Right ventricle myocardium inferior (tissue), 1 donor: ENCODE data around the gene PRORP. TPM values are rescaled to one million over a fixed set of nuclear protein-coding genes. Genes with fewer than 3 reads are reported as not detected.
A peak's percentile ranks its signal among the peaks of the same experiment; 100 is the strongest.
"Not testable (repeated sequence)": the region's sequence is repeated elsewhere in the genome, so short reads cannot be mapped to it uniquely, and the experiment has no call there.

Experiments
- ATAC-seq: fragments of 200-7000 bp; cut with Tn5 transposase; one replicate; pipeline ENCODE4 v1.9.1; 2020; ENCODE audit warnings: mild to moderate bottlenecking, moderate library complexity
- DNase-seq: peaks from one replicate; pipeline ENCODE4 v3.0.0; 2021; ENCODE audit errors: missing footprints
- intact Hi-C: fragments of 100-400 bp; cut with DNase I; formaldehyde crosslinking; loops from one replicate; pipeline ENCODE4 v1.11.0; 2022
- long read RNA-seq: library from polyadenylated mRNA; unstranded; transcript quantifications from one replicate; pipeline ENCODE4 v2.0.0, GENCODE V29; 2021
- total RNA-seq: library from RNA; stranded (reverse); fragmentation: NEBNext Ultra II Directional; extraction: Animal tissue kit (Norgen Biotek cat#: 25700); gene quantifications from one replicate; pipeline ENCODE4 v1.2.1, GENCODE V29; 2021
- donor health status: DM: no; HTN: yes; CAD: no; lungs with severe emphysema.

Gene PRORP
- total RNA-seq, result 22.0 TPM
- long read RNA-seq, partial matches to known transcripts, result 7 of 15 reads
- long read RNA-seq, other reads (novel, unspliced or antisense), result 3 of 15 reads

DNA sequence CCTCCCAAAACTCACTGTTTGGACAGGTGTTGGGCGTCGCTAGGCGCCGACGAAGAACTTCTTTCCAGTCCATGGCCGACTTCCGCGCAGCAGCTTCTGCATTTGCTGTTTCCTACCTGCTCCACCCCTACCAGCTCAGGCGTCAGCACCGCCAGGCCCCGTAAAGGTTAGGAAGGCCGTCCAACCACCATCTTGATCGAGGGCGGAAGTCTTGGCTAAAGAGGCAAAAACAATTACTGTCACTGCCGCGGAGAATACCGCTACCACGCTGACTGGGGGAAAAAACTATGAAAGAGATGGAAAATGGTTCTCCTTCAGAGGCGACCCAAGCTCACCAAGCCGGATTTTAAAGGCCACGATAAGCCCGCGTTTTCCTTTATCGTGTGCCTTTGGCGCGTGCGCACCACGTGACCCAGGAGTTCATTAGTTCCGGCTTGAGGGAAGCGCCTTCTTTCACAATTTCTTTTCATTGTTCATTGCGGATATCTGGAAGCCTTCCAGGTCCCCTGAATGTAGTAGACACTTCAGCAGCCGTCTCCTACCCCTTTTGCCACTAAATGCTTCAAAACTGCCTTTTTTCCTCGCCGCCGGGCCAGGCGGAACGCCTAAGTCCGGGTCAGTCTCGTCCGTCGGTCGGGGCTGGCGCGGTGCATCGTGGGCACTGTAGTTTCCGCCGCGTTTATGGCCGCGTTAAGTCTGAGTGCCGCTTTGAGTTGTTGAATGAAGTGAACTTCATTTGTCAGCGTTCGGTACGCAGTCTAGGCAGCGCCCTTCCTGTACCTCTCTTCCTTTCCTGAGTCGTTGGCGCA, at the start of gene PRORP, which contains the start of gene PPP2R3C:
Gene PRORP, plus strand, starts transcription at position 666 of the 809 bp plus-strand sequence. CDS start 694 bp downstream, outside the sequence.
Gene PPP2R3C, minus strand, starts transcription at position 104 of the 809 bp plus-strand sequence. Its CDS starts 31 bp downstream, at position 73.
- intact Hi-C loops, result loop anchor here (2.0 to 10.0 kb wide), 5 partner anchors 75 to 703 kb away; partner anchors contain the start of genes BAZ1A, BRMS1L, FAM177A1 and NFKBIA
- ATAC-seq, result peak; percentile 97
- DNase-seq, result peak; percentile 96

DNA sequence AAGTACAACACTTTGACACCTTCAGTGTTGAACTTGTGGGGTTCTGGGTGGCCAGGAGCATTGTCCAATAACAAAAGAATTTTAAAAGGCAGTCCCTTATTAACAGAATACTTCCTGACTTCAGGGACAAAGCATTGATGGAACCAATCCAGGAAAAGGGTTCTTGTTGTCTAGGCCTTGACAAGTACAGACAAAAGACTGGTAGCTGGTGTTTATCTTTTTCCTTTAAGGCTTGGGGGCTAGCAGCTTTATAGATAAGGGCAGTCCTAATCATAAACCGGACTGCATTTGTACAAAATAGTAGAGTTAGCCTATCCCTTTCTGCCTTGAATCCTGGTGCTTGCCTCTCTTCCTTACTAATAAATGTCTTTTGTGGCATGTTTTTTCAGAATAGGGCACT, 48.9 kb upstream of the PRORP start:
- intact Hi-C loops, result no loop called here
- DNase-seq, result no peak
- ATAC-seq, result no peak

DNA sequence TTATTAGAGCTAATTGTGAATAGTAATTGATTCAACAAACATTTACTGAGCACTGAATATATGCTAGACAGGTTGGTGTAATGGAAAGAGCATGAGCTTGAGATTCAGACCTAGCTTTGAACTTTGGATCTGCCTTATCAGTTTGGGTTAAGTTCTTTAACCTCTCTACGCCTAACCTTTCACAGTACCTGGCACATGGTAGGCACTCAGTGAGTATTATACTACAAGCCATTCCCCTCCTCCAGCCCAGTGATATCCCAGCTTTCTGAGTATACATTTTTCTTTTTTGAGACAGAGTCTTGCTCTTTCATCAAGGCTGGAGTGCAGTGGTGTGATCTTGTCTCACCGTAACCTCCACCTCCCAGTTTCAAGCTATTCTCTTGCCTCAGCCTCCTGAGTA, 44.3 kb upstream of the PRORP start:
- ATAC-seq (no peak), DNase-seq (no peak)
- intact Hi-C loops, result no loop called here

- DNase-seq, result no peak
- intact Hi-C loops, result loop anchor here (10.0 kb wide), 1 partner anchor 65 kb away; no protein-coding TSS in a partner anchor
- no peak for ATAC-seq
Observed at GRCh38 chr14:35079742-35080141, 42.6 kb upstream of the PRORP start.

- intact Hi-C loops, result loop anchor here (10.0 kb wide), 1 partner anchor 69 kb away; no protein-coding TSS in a partner anchor
- no peak for DNase-seq
- ATAC-seq, result no peak
Observed at GRCh38 chr14:35083530-35084150, 38.7 kb upstream of the PRORP start.

DNA sequence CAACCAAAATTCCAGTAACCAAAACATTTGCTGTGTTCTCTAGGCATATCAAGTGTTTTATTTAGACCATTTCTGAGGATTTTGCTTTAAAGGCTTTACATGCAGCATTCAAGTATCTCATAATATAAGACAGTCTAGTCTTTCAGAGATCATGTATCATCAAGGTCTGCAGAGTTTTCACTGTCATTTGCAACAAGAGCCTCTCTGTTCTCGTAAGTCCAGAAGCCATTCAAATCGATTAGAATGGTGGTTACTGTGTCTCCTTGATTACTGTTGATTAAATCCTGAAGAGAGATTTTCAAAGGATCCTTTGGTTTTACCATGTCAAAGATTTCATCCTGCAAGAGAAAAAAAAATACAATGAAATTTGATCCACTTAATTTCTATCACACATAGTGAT, 36.9 kb upstream of the PRORP start:
- DNase-seq (no peak), ATAC-seq (no peak)
- intact Hi-C loops, result loop anchor here (10.0 kb wide), 1 partner anchor 71 kb away; no protein-coding TSS in a partner anchor

DNA sequence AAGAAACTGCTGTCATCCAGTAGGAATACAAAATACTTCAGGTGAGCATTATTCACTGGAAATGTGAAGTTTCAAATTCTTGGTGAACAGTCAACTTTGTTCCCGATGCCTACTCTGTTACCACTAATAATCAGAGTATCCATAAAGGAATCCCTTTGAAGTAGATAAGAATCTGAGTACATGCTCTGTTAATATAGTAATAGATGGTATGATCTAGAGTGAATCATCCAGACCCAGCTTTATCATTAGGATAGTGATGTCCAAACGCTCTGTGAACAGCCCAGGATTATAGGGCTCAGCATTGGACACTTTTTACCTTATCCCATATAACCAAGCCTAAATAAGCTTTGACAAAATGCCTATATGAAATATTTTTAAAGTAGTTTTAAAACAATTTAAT, 33.8 kb upstream of the PRORP start:
- intact Hi-C loops, result loop anchor here (10.0 kb wide), 1 partner anchor 74 kb away; no protein-coding TSS in a partner anchor
- DNase-seq (no peak), ATAC-seq (no peak)

- ATAC-seq, DNase-seq, intact Hi-C loops: not testable (repeated sequence)
Observed at GRCh38 chr14:35094645-35095044, 27.7 kb upstream of the PRORP start.

DNA sequence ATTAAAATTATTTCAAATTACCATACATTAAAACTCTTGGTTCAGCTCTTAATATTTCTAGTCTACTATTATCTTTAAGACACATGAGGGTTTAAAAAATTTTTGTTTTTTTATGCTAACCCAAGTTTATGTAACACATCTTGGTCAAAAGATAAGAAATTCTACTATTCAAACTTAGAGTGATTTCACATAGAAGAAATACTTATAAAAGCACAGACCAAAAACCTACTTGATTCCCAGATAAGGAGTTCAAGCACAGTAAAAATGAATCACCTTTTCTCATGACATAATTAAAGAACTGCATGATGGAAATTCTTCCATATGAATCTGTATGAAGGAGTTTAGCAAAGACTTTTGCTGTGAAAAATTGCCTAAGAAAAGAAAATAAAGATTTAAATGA, 14.5 kb upstream of the PRORP start:
- no peak for ATAC-seq
- DNase-seq, result no peak
- intact Hi-C loops, result no loop called here

- no peak for DNase-seq
- ATAC-seq, result no peak
- intact Hi-C loops, result no loop called here
Observed at GRCh38 chr14:35112641-35113040, 9.7 kb upstream of the PRORP start.

DNA sequence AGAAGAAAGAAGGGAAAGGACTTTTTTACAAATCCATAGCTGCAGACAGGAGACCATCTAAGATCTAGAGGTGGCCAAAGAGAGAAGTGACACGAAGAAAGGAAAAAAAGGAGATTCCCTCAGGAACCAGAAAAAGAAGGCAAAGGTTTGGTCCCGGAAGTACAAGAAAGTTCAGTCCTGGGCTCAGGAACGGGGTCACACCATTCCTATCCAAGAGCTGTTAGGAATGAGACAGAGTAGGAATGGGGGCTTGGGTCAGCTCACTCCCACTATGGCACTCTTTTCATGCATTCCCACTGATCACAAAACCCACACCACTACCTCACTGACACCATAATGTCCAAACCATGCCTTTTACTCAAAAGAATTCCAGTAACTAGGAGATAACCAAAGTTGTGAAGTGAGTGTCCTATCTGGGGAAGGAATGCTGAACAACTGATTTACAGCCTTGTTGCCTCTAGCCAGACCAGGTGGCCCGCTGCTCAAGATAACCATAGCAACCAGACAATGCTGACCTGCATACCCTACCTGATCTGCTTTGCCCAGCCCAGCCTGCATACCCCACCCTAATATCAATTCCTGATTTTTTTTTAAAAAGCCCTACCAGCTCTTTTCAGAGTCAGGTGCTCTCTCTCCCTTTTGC, 8.9 kb upstream of the PRORP start:
- ATAC-seq (no peak), DNase-seq (no peak)
- intact Hi-C loops, result no loop called here

GRCh38 chr14:35114036-35114435, 8.3 kb upstream of the PRORP start:
- intact Hi-C loops, result no loop called here
- DNase-seq (no peak), ATAC-seq (no peak)

GRCh38 chr14:35116242-35116641, 6.1 kb upstream of the PRORP start:
- DNase-seq (no peak), ATAC-seq (no peak)
- intact Hi-C loops, result no loop called here

DNA sequence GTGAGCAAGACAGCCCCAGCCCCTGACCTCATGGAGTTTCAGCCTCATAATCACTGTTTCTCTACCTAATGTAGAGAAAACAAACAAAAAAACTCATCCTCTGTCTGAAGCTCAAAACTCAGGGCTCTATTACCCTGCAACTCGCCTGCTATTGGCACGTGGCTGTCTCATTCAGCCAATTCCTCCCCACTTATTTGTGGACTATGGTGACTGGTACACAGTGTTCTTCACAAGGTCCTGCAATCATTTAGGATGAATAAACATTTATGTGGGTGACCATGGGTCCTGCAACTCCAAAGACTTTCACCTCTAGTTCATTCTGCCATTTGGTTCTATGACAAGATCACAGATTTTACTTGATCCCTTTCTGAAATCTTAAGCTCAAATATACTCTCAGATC, 5.2 kb upstream of the PRORP start:
- no peak for DNase-seq
- ATAC-seq, result no peak
- intact Hi-C loops, result no loop called here

- intact Hi-C loops, result loop anchor here (2.0 to 10.0 kb wide), 5 partner anchors 74 to 704 kb away; partner anchors contain the start of genes BAZ1A, BRMS1L, FAM177A1 and NFKBIA
- DNase-seq, result no peak
Observed at GRCh38 chr14:35121026-35121886, 1.1 kb upstream of the PRORP start.

GRCh38 chr14:35122696-35123387, 490 bp downstream of the PRORP start:
- intact Hi-C loops, result loop anchor here (5.0 to 10.0 kb wide), 4 partner anchors 169 to 702 kb away; partner anchors contain the start of genes BAZ1A, BRMS1L, NFKBIA and PSMA6
- DNase-seq (no peak), ATAC-seq (peak; percentile 30)

More at GRCh38 chr14:35121026-35121886, 1.1 kb upstream of the PRORP start:
- no peak for ATAC-seq

DNA sequence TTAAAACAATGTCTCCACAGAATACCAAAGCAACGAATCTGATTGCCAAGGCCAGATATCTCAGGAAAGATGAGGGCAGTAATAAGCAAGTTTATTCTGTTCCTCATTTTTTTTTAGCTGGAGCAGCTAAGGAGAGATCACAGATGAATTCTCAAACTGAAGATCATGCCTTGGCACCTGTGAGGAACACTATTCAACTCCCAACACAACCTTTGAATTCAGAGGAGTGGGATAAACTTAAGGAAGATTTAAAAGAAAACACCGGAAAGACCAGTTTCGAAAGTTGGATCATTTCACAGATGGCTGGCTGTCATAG, 994 bp downstream of the PRORP start:
- DNase-seq (no peak), ATAC-seq (no peak)
- intact Hi-C loops, result loop anchor here (5.0 to 10.0 kb wide), 4 partner anchors 169 to 701 kb away; partner anchors contain the start of genes BAZ1A, BRMS1L, NFKBIA and PSMA6
